Body of pancreas (tissue), 4 donors: Measurements from ENCODE around the gene GPX1.
A peak's percentile ranks its signal among the peaks of the same experiment; 100 is the strongest.

Experiments used
- POLR2A ChIP-seq, 3 donors: fragments of 450-650 bp; IDR thresholded peaks; one replicate each; pipeline ENCODE4 v1.6.1; 2016; ENCODE audit warnings: antibody characterized with exemption in 3 of 3, mild to moderate bottlenecking in 2 of 3
- TF ChIP-seq, protein P1 (sequence below), 7 experiments: fragments of 450-650 bp in 4 of 7; fragments of 200-600 bp in 3 of 7; sonication (generic) in 3 of 7; IDR thresholded peaks; one replicate each; pipeline ENCODE4 v1.5.1; 2016 to 2019; ENCODE audit warnings: antibody characterized with exemption in 7 of 7

DNA sequence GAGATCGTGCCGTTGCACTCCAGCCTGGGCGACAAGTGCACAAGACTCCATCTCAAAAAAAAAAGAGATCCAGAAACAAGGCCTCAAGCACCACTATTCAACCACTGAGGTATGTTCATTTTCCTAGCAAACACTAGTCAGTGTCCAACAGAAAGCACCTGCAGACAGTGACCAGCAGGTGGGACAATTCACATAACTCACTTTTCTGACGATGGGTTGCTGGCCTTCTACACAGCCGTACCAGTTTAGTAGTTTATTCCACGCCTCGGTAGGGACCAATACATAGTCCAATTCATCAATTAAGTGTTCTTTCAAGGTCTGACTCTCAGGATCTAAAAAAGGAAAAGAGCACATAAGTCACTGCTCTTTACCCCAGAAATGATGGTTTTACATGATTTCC, 30.7 kb downstream of the GPX1 start:
- no peak for TF ChIP-seq POLR2A (IDR thresholded peaks at IDR 0.05)
- TF ChIP-seq, protein P1, sequence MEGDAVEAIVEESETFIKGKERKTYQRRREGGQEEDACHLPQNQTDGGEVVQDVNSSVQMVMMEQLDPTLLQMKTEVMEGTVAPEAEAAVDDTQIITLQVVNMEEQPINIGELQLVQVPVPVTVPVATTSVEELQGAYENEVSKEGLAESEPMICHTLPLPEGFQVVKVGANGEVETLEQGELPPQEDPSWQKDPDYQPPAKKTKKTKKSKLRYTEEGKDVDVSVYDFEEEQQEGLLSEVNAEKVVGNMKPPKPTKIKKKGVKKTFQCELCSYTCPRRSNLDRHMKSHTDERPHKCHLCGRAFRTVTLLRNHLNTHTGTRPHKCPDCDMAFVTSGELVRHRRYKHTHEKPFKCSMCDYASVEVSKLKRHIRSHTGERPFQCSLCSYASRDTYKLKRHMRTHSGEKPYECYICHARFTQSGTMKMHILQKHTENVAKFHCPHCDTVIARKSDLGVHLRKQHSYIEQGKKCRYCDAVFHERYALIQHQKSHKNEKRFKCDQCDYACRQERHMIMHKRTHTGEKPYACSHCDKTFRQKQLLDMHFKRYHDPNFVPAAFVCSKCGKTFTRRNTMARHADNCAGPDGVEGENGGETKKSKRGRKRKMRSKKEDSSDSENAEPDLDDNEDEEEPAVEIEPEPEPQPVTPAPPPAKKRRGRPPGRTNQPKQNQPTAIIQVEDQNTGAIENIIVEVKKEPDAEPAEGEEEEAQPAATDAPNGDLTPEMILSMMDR (IDR thresholded peaks at IDR 0.05) = peak in 1 of 7 experiments; percentile 10
